ENCODE measurements around the gene TTLL7.

The TTLL7 gene

GRCh38 chr1:83839566-83840173 is 159.3 kb downstream of the TTLL7 start:
- ATAC-seq (no peak), DNase-seq (no peak)
- H3K9me3 Mint-ChIP-seq: no peaks in the 10 kb centered on the region
- H3K4me3 Mint-ChIP-seq: no peak overlapping the region
- no peaks in the 10 kb centered on the region for H3K4me1 Mint-ChIP-seq
- H3K27me3 Mint-ChIP-seq: no peaks in the 10 kb centered on the region
- peak overlapping the region; percentile 29 to 67 for H3K27ac Mint-ChIP-seq

DNA sequence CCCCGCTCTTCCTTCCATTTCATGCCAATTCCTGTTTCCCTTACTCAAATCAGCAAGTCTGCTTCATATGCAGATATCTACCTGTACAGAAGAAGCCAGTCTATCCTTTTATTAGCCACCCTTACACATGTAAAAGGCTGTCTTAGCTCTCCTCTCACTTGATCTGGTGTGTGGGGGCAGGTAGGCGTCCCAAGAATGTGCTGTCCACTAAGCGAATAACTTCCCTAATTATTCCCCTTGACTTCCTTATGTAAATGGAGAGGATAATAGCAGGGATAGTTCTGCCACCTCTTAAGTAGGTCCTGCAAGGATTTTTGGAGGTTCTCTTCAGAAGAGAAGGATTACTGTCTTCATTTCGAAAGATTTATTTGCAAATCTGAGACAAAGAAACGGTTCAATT is 160.4 kb downstream of the TTLL7 start:
- ATAC-seq: no peak
- H3K27ac Mint-ChIP-seq: peak overlapping the region in 1 of 2 donors; percentile 5
- H3K4me3 Mint-ChIP-seq: no peak overlapping the region
- no peak for DNase-seq
- no peaks in the 10 kb centered on the region for H3K4me1 Mint-ChIP-seq
- no peaks in the 10 kb centered on the region for H3K9me3 Mint-ChIP-seq
- no peaks in the 10 kb centered on the region for H3K27me3 Mint-ChIP-seq

DNA sequence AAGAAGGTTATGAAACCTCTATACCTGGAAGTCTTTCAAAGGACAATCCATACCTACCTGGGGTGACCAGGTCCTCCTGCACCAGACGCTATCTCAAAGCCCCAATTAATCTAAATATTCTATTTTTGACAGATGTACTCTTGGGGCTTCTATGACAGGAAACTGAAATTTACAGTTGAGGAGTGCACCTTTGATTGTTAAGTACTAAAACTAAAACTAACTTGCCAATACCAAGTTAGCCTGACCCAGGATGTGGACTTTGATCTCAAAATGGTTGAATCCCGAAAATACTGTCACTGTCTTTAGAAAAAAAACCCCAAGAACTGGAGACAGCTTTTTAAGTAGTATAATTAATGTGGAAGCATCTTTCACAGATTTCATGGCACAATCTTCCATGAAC is 162.4 kb downstream of the TTLL7 start:
- H3K4me3 Mint-ChIP-seq: no peak overlapping the region
- H3K9me3 Mint-ChIP-seq: no peaks in the 10 kb centered on the region
- H3K27ac Mint-ChIP-seq: no peak overlapping the region
- no peak for DNase-seq
- no peaks in the 10 kb centered on the region for H3K4me1 Mint-ChIP-seq
- H3K27me3 Mint-ChIP-seq: no peaks in the 10 kb centered on the region
- ATAC-seq: no peak

GRCh38 chr1:83834621-83835264 is 164.2 kb downstream of the TTLL7 start:
- Mint-ChIP-seq H3K4me3 (no peak overlapping the region), H3K27me3 (no peaks in the 10 kb centered on the region), H3K4me1 (no peaks in the 10 kb centered on the region), H3K27ac (no peak overlapping the region), H3K9me3 (no peaks in the 10 kb centered on the region)
- ATAC-seq: no peak
- no peak for DNase-seq

GRCh38 chr1:83832194-83832593 is 166.7 kb downstream of the TTLL7 start:
- Mint-ChIP-seq H3K27ac (no peak overlapping the region), H3K9me3 (no peaks in the 10 kb centered on the region), H3K4me3 (no peak overlapping the region), H3K27me3 (no peaks in the 10 kb centered on the region), H3K4me1 (no peaks in the 10 kb centered on the region)
- ATAC-seq (no peak), DNase-seq (no peak)

GRCh38 chr1:83829106-83829505 is 169.8 kb downstream of the TTLL7 start:
- no peak for DNase-seq
- Mint-ChIP-seq H3K27ac (no peak overlapping the region), H3K4me3 (no peak overlapping the region), H3K9me3 (peaks cover 0 to under 1% of the 10 kb centered on the region in 2 donors), H3K4me1 (no peaks in the 10 kb centered on the region), H3K27me3 (no peaks in the 10 kb centered on the region)
- no peak for ATAC-seq

DNA sequence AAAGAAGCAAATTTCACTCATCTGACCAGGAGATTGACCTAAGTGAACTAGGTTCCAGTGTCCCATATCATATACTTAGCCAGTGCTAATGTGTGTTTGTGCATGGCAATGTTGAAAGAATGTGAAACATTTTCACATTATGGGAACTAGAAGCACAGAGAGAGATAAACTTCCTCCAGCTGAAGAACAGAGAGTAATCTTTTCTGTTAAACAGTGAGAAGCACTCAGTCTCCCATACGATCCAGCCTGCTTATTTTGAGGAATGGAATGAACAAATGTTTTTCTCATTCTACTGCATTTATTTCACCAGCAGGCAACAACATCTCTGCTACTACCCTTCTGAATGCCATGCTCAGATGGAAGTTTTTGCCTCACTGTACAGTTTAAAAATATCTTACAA is 170.5 kb downstream of the TTLL7 start:
- Mint-ChIP-seq H3K27ac (no peak overlapping the region), H3K27me3 (no peaks in the 10 kb centered on the region), H3K4me3 (no peak overlapping the region), H3K9me3 (peaks cover 4 to 7% of the 10 kb centered on the region in 2 donors), H3K4me1 (no peaks in the 10 kb centered on the region)
- ATAC-seq: no peak
- no peak for DNase-seq

- no peak overlapping the region for H3K4me3 Mint-ChIP-seq
- DNase-seq: no peak
- H3K27ac Mint-ChIP-seq: no peak overlapping the region
- H3K9me3 Mint-ChIP-seq: peaks cover 5 to 10% of the 10 kb centered on the region in 2 donors
- ATAC-seq: no peak
- no peaks in the 10 kb centered on the region for H3K4me1 Mint-ChIP-seq
- H3K27me3 Mint-ChIP-seq: no peaks in the 10 kb centered on the region
Observed at GRCh38 chr1:83827741-83828140, 171.2 kb downstream of the TTLL7 start.

GRCh38 chr1:83822208-83822607 is 176.7 kb downstream of the TTLL7 start:
- ATAC-seq (no peak), DNase-seq (no peak)
- Mint-ChIP-seq H3K27ac (peak overlapping the region in 1 of 2 donors; percentile 8), H3K4me1 (no peaks in the 10 kb centered on the region), H3K9me3 (peaks cover 17 to 21% of the 10 kb centered on the region in 2 donors), H3K27me3 (no peaks in the 10 kb centered on the region), H3K4me3 (no peak overlapping the region)

DNA sequence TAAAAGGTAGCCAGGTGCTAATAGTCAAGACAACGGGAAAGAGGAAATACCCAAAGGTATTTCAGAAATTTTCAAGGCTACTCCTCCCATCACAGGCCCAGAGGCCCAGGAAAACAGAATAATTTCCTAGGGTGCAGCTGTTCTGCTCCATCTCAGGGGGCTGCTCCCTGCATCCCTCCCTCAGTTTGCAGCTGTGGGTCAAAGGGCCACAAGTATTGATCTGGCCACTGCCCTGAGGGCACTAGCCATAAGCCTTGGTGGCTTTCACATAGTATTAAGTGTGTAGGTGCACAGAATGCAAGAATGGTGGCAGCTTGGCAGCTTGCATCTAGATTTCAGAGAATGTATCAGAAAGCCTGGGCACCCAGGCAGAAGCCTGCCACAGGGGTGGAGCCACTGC is 179.5 kb downstream of the TTLL7 start:
- Mint-ChIP-seq H3K4me3 (no peak overlapping the region), H3K27me3 (no peaks in the 10 kb centered on the region)

GRCh38 chr1:83818916-83819315 is 180.0 kb downstream of the TTLL7 start:
- no peaks in the 10 kb centered on the region for H3K4me1 Mint-ChIP-seq
- ATAC-seq (no peak), DNase-seq (no peak)
- H3K27ac Mint-ChIP-seq: no peak overlapping the region
- peaks cover 17 to 18% of the 10 kb centered on the region in 2 donors for H3K9me3 Mint-ChIP-seq
- H3K4me3 Mint-ChIP-seq: no peak overlapping the region
- no peaks in the 10 kb centered on the region for H3K27me3 Mint-ChIP-seq

More for the DNA sequence above, 179.5 kb downstream of the TTLL7 start:
- H3K4me1 Mint-ChIP-seq: no peaks in the 10 kb centered on the region
- DNase-seq (no peak), ATAC-seq (no peak)
- H3K9me3 Mint-ChIP-seq: peaks cover 17 to 21% of the 10 kb centered on the region in 2 donors
- H3K27ac Mint-ChIP-seq: no peak overlapping the region

DNA sequence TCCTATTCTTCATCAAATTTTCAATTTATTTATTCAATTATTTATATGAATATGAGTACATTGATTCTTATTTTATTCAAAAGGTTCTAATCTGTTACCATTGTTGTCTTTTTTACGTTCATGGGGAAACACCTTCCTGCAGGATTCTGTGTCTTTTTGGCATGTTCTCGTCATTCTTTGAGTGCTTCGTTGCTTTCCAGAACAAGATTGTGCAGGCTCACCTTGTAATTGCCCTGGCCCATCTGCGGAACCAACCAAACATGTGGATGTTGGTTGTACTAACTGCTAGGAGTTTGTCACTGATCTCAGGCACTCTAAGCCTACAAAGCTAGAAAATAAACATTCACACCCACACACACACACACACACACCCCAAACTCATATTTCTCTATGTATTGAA is 182.1 kb downstream of the TTLL7 start:
- no peak overlapping the region for H3K4me3 Mint-ChIP-seq
- ATAC-seq (no peak), DNase-seq (no peak)
- H3K27ac Mint-ChIP-seq: no peak overlapping the region
- no peaks in the 10 kb centered on the region for H3K4me1 Mint-ChIP-seq
- H3K9me3 Mint-ChIP-seq: peaks cover 2 to 4% of the 10 kb centered on the region in 2 donors
- no peaks in the 10 kb centered on the region for H3K27me3 Mint-ChIP-seq

GRCh38 chr1:83815330-83815729 is 183.6 kb downstream of the TTLL7 start:
- ATAC-seq: no peak
- Mint-ChIP-seq H3K27ac (no peak overlapping the region), H3K4me3 (no peak overlapping the region), H3K4me1 (no peaks in the 10 kb centered on the region), H3K9me3 (peaks cover 0 to 4% of the 10 kb centered on the region in 2 donors), H3K27me3 (no peaks in the 10 kb centered on the region)
- no peak for DNase-seq
